Neuronal stem cell (in vitro differentiated cells): ENCODE measurements around the gene CDH23.
A peak's percentile ranks its signal among the peaks of the same experiment; 100 is the strongest.

ENCODE experiments used
- DNase-seq: peaks from one replicate; pipeline ENCODE4 v3.0.0-alpha.2; 2013; ENCODE audit warnings: low spot score
- H2AFZ ChIP-seq: one replicate; pipeline ENCODE4 v1.6.1; 2013; ENCODE audit warnings: mild to moderate bottlenecking, low read length, inconsistent platforms
- H2AK5ac ChIP-seq: 2 replicates; pipeline ENCODE4 v1.6.1; 2013; ENCODE audit warnings: low read depth, mild to moderate bottlenecking, inconsistent platforms, low read length, moderate library complexity, mixed read lengths
- H2BK120ac ChIP-seq: 2 replicates; pipeline ENCODE4 v1.6.1; 2013; ENCODE audit warnings: low read depth, mild to moderate bottlenecking, inconsistent platforms, low read length, moderate library complexity, mixed read lengths
- H2BK12ac ChIP-seq: one replicate; pipeline ENCODE4 v1.6.1; 2013; ENCODE audit warnings: low read length, inconsistent platforms
- H2BK15ac ChIP-seq: 2 replicates; pipeline ENCODE4 v1.6.1; 2013; ENCODE audit warnings: mild to moderate bottlenecking, low read length, inconsistent platforms, mixed read lengths
- H2BK5ac ChIP-seq: one replicate; pipeline ENCODE4 v1.6.1; 2013; ENCODE audit warnings: inconsistent platforms, mild to moderate bottlenecking, low read length, moderate library complexity
- H3K14ac ChIP-seq: one replicate; pipeline ENCODE4 v1.6.1; 2013; ENCODE audit warnings: low read length, inconsistent platforms
- H3K18ac ChIP-seq: 2 replicates; pipeline ENCODE4 v1.6.1; 2013; ENCODE audit warnings: low read length, inconsistent platforms
- H3K23ac ChIP-seq: 2 replicates; pipeline ENCODE4 v1.6.1; 2013; ENCODE audit warnings: low read depth, mild to moderate bottlenecking, mixed read lengths, low read length, inconsistent platforms; ENCODE audit not compliant: poor library complexity
- H3K27ac ChIP-seq: replicated peaks from 3 replicates; pipeline ENCODE4 v1.5.1; 2013; ENCODE audit warnings: low read length, inconsistent platforms
- H3K27me3 ChIP-seq, 3 experiments: 2 replicates each; pipeline ENCODE4 v1.6.1; 2013; ENCODE audit warnings: low read length in 3 of 3, mild to moderate bottlenecking in 2 of 3, inconsistent platforms in 1 of 3, low read depth in 1 of 3, mixed read lengths in 1 of 3, moderate library complexity in 1 of 3; ENCODE audit not compliant: control insufficient read depth in 3 of 3, insufficient read depth in 3 of 3
- H3K36me3 ChIP-seq, 2 donors: replicated peaks in 1 of 2; 2 replicates each; pipeline ENCODE4 v1.6.1; 2013; ENCODE audit warnings: low read length in 2 of 2; ENCODE audit not compliant: control insufficient read depth in 2 of 2, insufficient read depth in 2 of 2
- H3K4ac ChIP-seq: 2 replicates; pipeline ENCODE4 v1.6.1; 2013; ENCODE audit warnings: inconsistent platforms, mild to moderate bottlenecking, low read length, moderate library complexity
- H3K4me1 ChIP-seq, 2 donors: 1 replicate in 1 of 2; 2 replicates in 1 of 2; pipeline ENCODE4 v1.6.1; 2013; ENCODE audit warnings: low read length in 2 of 2, low read depth in 1 of 2; ENCODE audit not compliant: control insufficient read depth in 2 of 2, insufficient read depth in 1 of 2
- H3K4me2 ChIP-seq: one replicate; pipeline ENCODE4 v1.6.1; 2013; ENCODE audit warnings: mild to moderate bottlenecking, low read length, inconsistent platforms; ENCODE audit not compliant: insufficient read depth, poor library complexity, severe bottlenecking
- H3K4me3 ChIP-seq, 2 donors: 2 replicates each; pipeline ENCODE4 v1.5.1; 2013; ENCODE audit warnings: low read length in 2 of 2, mild to moderate bottlenecking in 2 of 2, inconsistent platforms in 1 of 2, moderate library complexity in 1 of 2
- H3K79me1 ChIP-seq: one replicate; pipeline ENCODE4 v1.6.1; 2013; ENCODE audit warnings: low read depth, mild to moderate bottlenecking, inconsistent platforms, low read length, moderate library complexity
- H3K9ac ChIP-seq: one replicate; pipeline ENCODE4 v1.6.1; 2013; ENCODE audit warnings: mild to moderate bottlenecking, low read depth, low read length, inconsistent platforms; ENCODE audit not compliant: poor library complexity
- H3K9me3 ChIP-seq, 2 donors: replicated peaks in 1 of 2; 2 replicates each; pipeline versions ENCODE3 to v1.6.1; 2013; ENCODE audit warnings: low read length in 2 of 2, mild to moderate bottlenecking in 2 of 2, inconsistent platforms in 1 of 2, low read depth in 1 of 2, mixed read lengths in 1 of 2, moderate library complexity in 1 of 2; ENCODE audit not compliant: control insufficient read depth in 2 of 2, insufficient read depth in 1 of 2
- H4K8ac ChIP-seq: one replicate; pipeline ENCODE4 v1.6.1; 2013; ENCODE audit warnings: low read depth, mild to moderate bottlenecking, inconsistent platforms, low read length, moderate library complexity
- H4K91ac ChIP-seq: one replicate; pipeline ENCODE4 v1.6.1; 2013; ENCODE audit warnings: low read length, low read depth, mild to moderate bottlenecking, inconsistent platforms; ENCODE audit not compliant: poor library complexity
- WGBS, 2 donors: extraction: QIAGEN DNeasy Blood & Tissue Kit; methylation state at CpG; one replicate each; pipeline ENCODE4 v1.1.7; 2013; ENCODE audit warnings: missing lambda C conversion rate in 2 of 2, mixed read lengths in 1 of 2; ENCODE audit not compliant: insufficient read length in 2 of 2, insufficient replicate concordance in 1 of 2; ENCODE audit errors: extremely low coverage in 2 of 2; 5-methylcytosine and 5-hydroxymethylcytosine counted together

Gene CDH23

GRCh38 chr10:71622616-71623015 lies 225.9 kb downstream of the CDH23 start:
- Histone ChIP-seq H3K36me3 (no peaks in the 10 kb centered on the region), H2BK15ac (peak overlapping the region; percentile 47), H2AFZ (peak overlapping the region; percentile 54), H2AK5ac (no peak overlapping the region), H3K18ac (peak overlapping the region; percentile 46), H3K9ac (no peak overlapping the region), H3K4me3 (no peak overlapping the region), H4K8ac (no peak overlapping the region), H2BK120ac (peak overlapping the region; percentile 53), H2BK5ac (no peak overlapping the region), H3K4me1 (peaks cover 24 to 32% of the 10 kb centered on the region in 2 donors), H3K14ac (no peak overlapping the region), H3K4me2 (no peak overlapping the region), H3K4ac (no peak overlapping the region), H3K23ac (no peak overlapping the region), H3K79me1 (no peaks in the 10 kb centered on the region), H3K27ac (peak overlapping the region; percentile 35), H3K27me3 (peaks cover 0 to 34% (median 0%) of the 10 kb centered on the region in 3 experiments), H2BK12ac (no peak overlapping the region), H4K91ac (no peak overlapping the region), H3K9me3 (no peaks in the 10 kb centered on the region)
- WGBS, 2 donors = no CpG with 5 or more reads among the region's 8 CpGs
- no peak for DNase-seq

- no peak overlapping the region for H3K4ac ChIP-seq
- peak overlapping the region; percentile 53 for H2BK120ac ChIP-seq
- H3K27me3 ChIP-seq = peaks cover 0 to 38% (median 0%) of the 10 kb centered on the region in 3 experiments
- no peak overlapping the region for H3K23ac ChIP-seq
- H3K4me2 ChIP-seq = peak overlapping the region; percentile 29
- H3K79me1 ChIP-seq = no peaks in the 10 kb centered on the region
- H3K9ac ChIP-seq = peak overlapping the region; percentile 61
- peak overlapping the region; percentile 2 for H3K27ac ChIP-seq
- H3K18ac ChIP-seq = peak overlapping the region; percentile 73
- peak overlapping the region; percentile 8 for H2AFZ ChIP-seq
- no peaks in the 10 kb centered on the region for H3K36me3 ChIP-seq
- no peak overlapping the region for H2BK5ac ChIP-seq
- no peaks in the 10 kb centered on the region for H3K9me3 ChIP-seq
- no peak overlapping the region for H4K91ac ChIP-seq
- WGBS, 2 donors = no CpG with 5 or more reads among the region's 11 CpGs
- H2BK15ac ChIP-seq = peak overlapping the region; percentile 47
- no peak for DNase-seq
- H3K14ac ChIP-seq = no peak overlapping the region
- H3K4me1 ChIP-seq = peaks cover 24 to 34% of the 10 kb centered on the region in 2 donors
- no peak overlapping the region for H4K8ac ChIP-seq
- H2AK5ac ChIP-seq = no peak overlapping the region
- H2BK12ac ChIP-seq = no peak overlapping the region
- no peak overlapping the region for H3K4me3 ChIP-seq
These were observed 226.6 kb downstream of the CDH23 start for GRCh38 chr10:71623098-71623985.

- DNase-seq = no peak
- Histone ChIP-seq H3K4me1 (peaks cover 24 to 37% of the 10 kb centered on the region in 2 donors), H3K18ac (peak overlapping the region; percentile 73), H2BK12ac (no peak overlapping the region), H4K8ac (no peak overlapping the region), H2BK15ac (no peak overlapping the region), H3K27ac (no peak overlapping the region), H3K9me3 (no peaks in the 10 kb centered on the region), H3K27me3 (peaks cover 0 to 38% (median 0%) of the 10 kb centered on the region in 3 experiments), H3K36me3 (no peaks in the 10 kb centered on the region), H3K4me3 (no peak overlapping the region), H2BK120ac (no peak overlapping the region), H3K4ac (no peak overlapping the region), H3K14ac (no peak overlapping the region), H3K23ac (no peak overlapping the region), H2BK5ac (no peak overlapping the region), H2AFZ (no peak overlapping the region), H3K9ac (no peak overlapping the region), H3K4me2 (no peak overlapping the region), H2AK5ac (no peak overlapping the region), H4K91ac (no peak overlapping the region), H3K79me1 (no peaks in the 10 kb centered on the region)
- WGBS, 2 donors = no CpG with 5 or more reads among the region's 9 CpGs
These were observed 227.2 kb downstream of the CDH23 start for GRCh38 chr10:71623986-71624291.

- Histone ChIP-seq H3K14ac (no peak overlapping the region), H2BK5ac (no peak overlapping the region), H3K79me1 (no peaks in the 10 kb centered on the region), H3K4me2 (no peak overlapping the region), H4K8ac (no peak overlapping the region), H4K91ac (no peak overlapping the region), H3K4me3 (no peak overlapping the region), H2BK15ac (no peak overlapping the region), H3K9me3 (no peaks in the 10 kb centered on the region), H2BK120ac (no peak overlapping the region), H2BK12ac (no peak overlapping the region), H2AFZ (no peak overlapping the region), H3K9ac (no peak overlapping the region), H3K27ac (no peak overlapping the region), H3K18ac (no peak overlapping the region), H3K23ac (no peak overlapping the region), H2AK5ac (no peak overlapping the region), H3K4ac (no peak overlapping the region), H3K27me3 (peaks cover 0 to 38% (median 0%) of the 10 kb centered on the region in 3 experiments), H3K36me3 (no peaks in the 10 kb centered on the region), H3K4me1 (peaks cover 24 to 48% of the 10 kb centered on the region in 2 donors)
- DNase-seq = no peak
- WGBS, 2 donors = no CpG with 5 or more reads among the region's 11 CpGs
These were observed 228.9 kb downstream of the CDH23 start for GRCh38 chr10:71625445-71626175.
